GM18507 (cell line): Measurements from ENCODE around the gene STX3.

Experiments used
- DNase-seq: peaks from one replicate; pipeline ENCODE4 v3.0.0; 2011; ENCODE audit warnings: low read depth; ENCODE audit not compliant: insufficient read length; ENCODE audit errors: extremely low spot score
- FAIRE-seq: peaks from 2 replicates; lab custom pipeline; 2011; peaks lifted over from hg19 to GRCh38; lab: Jason Lieb, UNC

Gene STX3

DNA sequence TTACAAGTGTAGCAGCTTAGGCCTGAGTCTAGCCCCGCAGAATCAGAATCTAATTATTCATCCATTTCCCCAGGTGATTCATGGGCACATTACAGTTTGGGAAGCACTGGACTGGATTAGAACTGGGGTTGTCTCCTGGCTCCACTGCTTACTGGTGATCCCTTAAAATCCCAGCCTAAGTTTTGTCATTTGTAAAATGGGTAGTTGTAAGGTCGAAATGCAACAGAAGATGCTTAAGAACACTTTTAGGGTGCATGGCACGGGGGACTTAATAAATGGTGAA, 1.3 kb downstream of the STX3 start:
- no peak for FAIRE-seq
- no peak for DNase-seq

DNA sequence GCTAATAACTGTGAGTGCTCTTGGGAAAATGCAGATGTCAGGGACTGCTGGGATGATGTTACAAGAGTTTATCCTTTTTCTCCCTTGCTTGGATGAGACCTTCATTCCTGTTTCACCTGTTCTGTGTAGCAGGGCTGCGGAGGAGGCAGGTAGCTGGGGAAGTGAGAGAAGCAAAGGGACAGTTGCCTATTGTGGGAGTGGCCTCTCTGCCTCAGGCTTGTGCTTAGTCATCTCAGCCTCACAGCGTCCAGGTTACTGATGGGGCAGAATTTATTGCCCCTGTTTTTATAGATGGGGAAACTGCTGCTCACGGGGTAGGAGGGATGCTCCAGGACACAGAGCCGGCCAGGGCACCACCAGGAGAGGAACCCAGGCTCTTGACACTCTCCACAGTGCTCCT, 1.7 kb downstream of the STX3 start:
- no peak for FAIRE-seq
- DNase-seq = no peak

GRCh38 chr11:59758401-59759037, 3.3 kb downstream of the STX3 start:
- FAIRE-seq (no peak), DNase-seq (no peak)

GRCh38 chr11:59759900-59760299, 4.7 kb downstream of the STX3 start:
- no peak for FAIRE-seq

GRCh38 chr11:59760771-59761170, 5.6 kb downstream of the STX3 start:
- FAIRE-seq = no peak
- no peak for DNase-seq

More at GRCh38 chr11:59759900-59760299, 4.7 kb downstream of the STX3 start:
- DNase-seq = no peak

DNA sequence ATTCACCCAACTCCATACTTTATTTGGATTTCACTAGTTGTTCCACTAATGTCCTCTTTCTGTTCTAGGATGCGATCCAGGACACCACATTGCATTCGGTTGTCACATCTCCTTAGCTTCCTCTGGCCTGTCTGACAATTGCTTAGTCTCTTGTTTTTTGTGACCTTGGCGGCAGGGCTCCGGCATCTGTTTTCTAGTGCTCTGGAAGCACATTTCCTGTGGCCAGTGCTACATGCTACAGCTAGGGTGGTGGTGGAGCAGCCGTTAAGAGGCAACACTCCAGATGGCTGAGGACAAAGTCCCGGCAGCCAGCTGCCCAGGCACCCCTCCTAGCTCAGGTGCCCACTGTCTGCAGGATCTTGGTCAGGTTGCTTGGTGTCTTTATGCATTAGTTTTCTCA, 6.8 kb downstream of the STX3 start:
- FAIRE-seq (no peak), DNase-seq (no peak)

GRCh38 chr11:59765068-59765735, 10.0 kb downstream of the STX3 start:
- DNase-seq (no peak), FAIRE-seq (no peak)

- FAIRE-seq (no peak), DNase-seq (no peak)
Observed at GRCh38 chr11:59766542-59767224, 11.5 kb downstream of the STX3 start.

DNA sequence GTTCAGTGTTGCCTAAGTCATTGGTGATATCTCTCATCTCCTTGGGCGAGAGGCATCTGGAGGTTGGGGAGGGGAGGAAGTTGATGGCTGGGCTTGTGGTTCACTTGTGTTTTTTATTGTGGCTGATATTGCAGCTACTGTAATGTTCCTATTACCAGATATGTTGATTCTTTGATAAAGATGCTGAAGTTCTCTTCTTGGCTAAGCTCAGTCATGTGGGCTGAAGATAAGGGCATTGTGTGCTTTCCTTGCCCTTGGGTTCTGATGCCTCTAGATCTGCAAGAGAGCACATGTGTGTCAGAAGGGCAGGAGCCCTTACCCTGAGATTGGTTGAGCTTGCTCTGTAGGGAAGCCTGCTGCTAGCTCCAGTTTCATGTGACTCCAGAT, 12.0 kb downstream of the STX3 start:
- DNase-seq = no peak
- FAIRE-seq = no peak

GRCh38 chr11:59769111-59769510, 13.9 kb downstream of the STX3 start:
- no peak for DNase-seq
- FAIRE-seq = no peak

DNA sequence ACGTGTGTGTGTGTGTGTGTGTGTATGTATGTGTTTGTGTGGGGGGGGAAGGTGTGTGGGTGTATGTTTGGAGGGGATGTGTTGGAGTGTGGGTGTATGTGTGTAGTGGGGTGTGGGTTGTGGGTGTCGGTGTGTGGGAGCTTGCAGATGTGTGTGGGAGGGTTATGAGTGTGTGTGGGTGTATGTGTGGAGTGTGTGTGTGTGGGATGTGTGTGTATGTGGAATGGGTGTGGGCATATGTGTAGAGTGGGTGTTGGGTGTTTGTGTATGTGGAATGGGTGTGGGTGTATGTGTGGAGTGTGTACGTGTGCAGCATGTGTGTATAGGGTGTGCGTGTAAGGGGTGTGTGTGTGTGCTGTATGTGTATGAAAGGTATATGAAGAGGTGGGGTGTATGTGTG, 14.7 kb downstream of the STX3 start:
- FAIRE-seq = no peak
- no peak for DNase-seq

DNA sequence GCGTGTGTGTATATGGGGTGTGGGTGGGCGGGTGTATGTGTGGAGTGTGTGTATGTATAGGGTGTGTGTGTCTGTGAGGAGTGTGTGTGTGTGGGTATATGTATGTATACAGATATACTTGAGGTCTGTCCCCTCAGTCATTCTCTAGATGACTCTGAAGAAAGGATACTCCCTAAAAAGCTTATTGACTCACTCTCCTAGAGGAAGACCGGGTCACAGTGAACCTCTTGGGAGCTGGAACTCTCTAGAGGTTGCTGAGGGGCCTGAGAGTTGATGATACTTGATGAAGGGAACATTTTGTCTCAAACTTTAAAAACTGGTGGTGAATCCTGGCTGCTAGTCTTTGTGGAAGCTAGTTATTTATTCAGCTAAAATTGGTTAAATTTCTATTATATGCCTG, 15.1 kb downstream of the STX3 start:
- no peak for FAIRE-seq
- DNase-seq = no peak

DNA sequence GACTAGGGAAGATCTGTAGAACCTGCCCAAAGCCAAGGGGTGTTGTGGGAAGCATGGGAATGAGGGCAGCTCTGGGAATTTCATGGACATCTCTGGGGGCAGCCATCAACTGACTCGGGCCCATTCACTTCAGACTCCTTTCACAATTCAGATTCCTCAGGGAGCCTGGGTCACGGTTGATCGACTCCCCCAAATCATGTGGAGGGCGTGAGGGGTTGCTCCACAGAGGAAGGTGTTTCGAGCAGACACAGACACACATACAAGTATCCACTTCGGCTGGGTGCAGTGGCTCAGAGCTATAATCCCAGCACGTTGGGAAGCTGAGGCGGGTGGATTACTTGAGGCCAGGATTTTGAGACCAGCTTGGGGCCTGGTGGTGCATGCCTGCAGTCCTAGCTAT, 15.7 kb downstream of the STX3 start:
- DNase-seq (no peak), FAIRE-seq (no peak)

- FAIRE-seq = no peak
- DNase-seq = no peak
Observed at GRCh38 chr11:59771605-59772004, 16.4 kb downstream of the STX3 start.

- no peak for FAIRE-seq
- no peak for DNase-seq
Observed at GRCh38 chr11:59773083-59773440, 17.9 kb downstream of the STX3 start.

DNA sequence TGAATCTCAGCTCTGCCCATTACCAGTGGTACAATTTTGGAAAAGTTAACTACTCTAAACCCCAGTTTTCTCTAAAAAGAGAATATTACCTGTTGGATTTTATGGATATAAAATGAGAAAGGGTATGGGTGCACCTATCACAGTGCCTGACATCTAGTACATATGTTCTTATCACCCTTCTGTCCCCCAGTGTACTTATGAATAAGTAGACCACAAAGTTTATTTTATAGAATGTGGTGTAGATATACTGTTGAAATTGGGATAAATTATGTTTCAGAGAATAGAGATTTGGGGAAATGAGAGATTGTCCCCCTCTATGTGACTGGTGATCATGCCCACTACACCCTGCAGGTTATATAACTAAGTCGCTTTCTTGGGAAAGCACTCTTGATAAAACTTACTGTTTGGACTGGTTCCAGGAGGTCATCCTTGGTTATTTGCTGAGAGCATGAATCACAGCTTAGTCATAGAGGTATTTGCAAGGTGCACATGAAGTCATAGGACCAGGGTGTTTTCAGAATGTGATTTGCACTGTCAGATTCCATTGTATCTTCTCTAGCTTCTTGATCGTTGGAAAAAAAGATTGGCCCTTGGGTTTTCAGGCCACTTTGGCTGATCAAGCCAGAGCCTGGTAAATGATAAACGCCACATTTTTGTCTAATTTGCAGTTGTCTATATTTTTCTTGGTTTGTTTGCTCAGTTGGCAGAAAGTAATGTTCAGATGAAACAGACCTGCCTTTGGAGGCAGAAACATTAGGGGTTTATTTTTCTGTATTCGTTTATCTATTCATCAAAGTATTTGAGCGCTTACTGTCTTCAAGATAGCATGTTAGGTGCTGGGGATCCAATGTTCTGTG, 21.3 kb downstream of the STX3 start:
- DNase-seq = no peak
- no peak for FAIRE-seq

GRCh38 chr11:59777104-59777503, 21.9 kb downstream of the STX3 start:
- FAIRE-seq = no peak
- DNase-seq = no peak

GRCh38 chr11:59778122-59778521, 22.9 kb downstream of the STX3 start:
- DNase-seq (no peak), FAIRE-seq (no peak)

- DNase-seq (no peak), FAIRE-seq (no peak)
Observed at GRCh38 chr11:59779487-59779886, 24.3 kb downstream of the STX3 start.

GRCh38 chr11:59782080-59782479, 26.9 kb downstream of the STX3 start:
- DNase-seq (no peak), FAIRE-seq (no peak)
